ENCODE results near the gene INPP5A. TPM values are rescaled to one million over a fixed set of nuclear protein-coding genes. Genes with fewer than 3 reads are reported as not detected.

Gene INPP5A
- total RNA-seq, 1 donor, result 36.8 TPM

- DNase-seq (ENCODE audit: low read depth), result no peak
- no peak overlapping the region for H3K4me3 ChIP-seq (ENCODE audit: low read depth, low read length)
- TF ChIP-seq CTCF (IDR thresholded peaks at IDR 0.05; ENCODE audit: insufficient read depth, low read length), result no peak
These were observed 69.9 kb downstream of the INPP5A start for GRCh38 chr10:132607491-132607890.

GRCh38 chr10:132607961-132608495, 70.4 kb downstream of the INPP5A start:
- no peak for TF ChIP-seq CTCF (IDR thresholded peaks at IDR 0.05; ENCODE audit: insufficient read depth, low read length)
- DNase-seq (ENCODE audit: low read depth), result no peak
- H3K4me3 ChIP-seq (ENCODE audit: low read depth, low read length), result no peak overlapping the region

GRCh38 chr10:132608511-132609195, 71.1 kb downstream of the INPP5A start:
- H3K4me3 ChIP-seq (ENCODE audit: low read depth, low read length), result no peak overlapping the region
- no peak for TF ChIP-seq CTCF (IDR thresholded peaks at IDR 0.05; ENCODE audit: insufficient read depth, low read length)
- no peak for DNase-seq (ENCODE audit: low read depth)

- no peak for TF ChIP-seq CTCF (IDR thresholded peaks at IDR 0.05; ENCODE audit: insufficient read depth, low read length)
- no peak overlapping the region for H3K4me3 ChIP-seq (ENCODE audit: low read depth, low read length)
- DNase-seq (ENCODE audit: low read depth), result no peak
These were observed 71.6 kb downstream of the INPP5A start for GRCh38 chr10:132609211-132609610.

- H3K4me3 ChIP-seq (ENCODE audit: low read depth, low read length), result no peak overlapping the region
- TF ChIP-seq CTCF (IDR thresholded peaks at IDR 0.05; ENCODE audit: insufficient read depth, low read length), result no peak
- no peak for DNase-seq (ENCODE audit: low read depth)
These were observed 72.6 kb downstream of the INPP5A start for GRCh38 chr10:132610071-132610701.

- no peak for DNase-seq (ENCODE audit: low read depth)
- TF ChIP-seq CTCF (IDR thresholded peaks at IDR 0.05; ENCODE audit: insufficient read depth, low read length), result no peak
- H3K4me3 ChIP-seq (ENCODE audit: low read depth, low read length), result no peak overlapping the region
These were observed 73.7 kb downstream of the INPP5A start for GRCh38 chr10:132611026-132611910.

Measured in fibroblast of the aortic adventitia (primary cell).